ENCODE data around the gene LRRC47. TPM values are rescaled to one million over a fixed set of nuclear protein-coding genes. Genes with fewer than 3 reads are reported as not detected.

LRRC47 gene
- total and polyA plus RNA-seq, 2 of the 13 experiments (the other 11 are each of a cell fraction or from before 2014, with no cell fraction given), result 18.3 to 52.5 TPM

- H4K20me1 ChIP-seq (ENCODE audit: insufficient read depth, low read length), result no peaks in the 10 kb centered on the region
- H3K4me1 ChIP-seq (ENCODE audit: insufficient read depth, low read length), result peaks cover 35% of the 10 kb centered on the region
- H3K9ac ChIP-seq (ENCODE audit: insufficient read depth, low read depth, low read length), result no peak overlapping the region
- DNase-seq (ENCODE audit: low spot score), result no peak
- peak; percentile 15 for ATAC-seq
- H3K4me2 ChIP-seq (ENCODE audit: low read depth, low read length), result peak overlapping the region; percentile 26; the same call in 1 of the 2 replicates
- H3K79me2 ChIP-seq (ENCODE audit: insufficient read depth, low read length), result no peaks in the 10 kb centered on the region
- H2AFZ ChIP-seq (ENCODE audit: low read length), result no peak overlapping the region
- intact Hi-C loops (cut with micrococcal nuclease; ENCODE audit: unreplicated experiment) (no loop called here), in situ Hi-C loops (cut with HindIII; ENCODE audit: extremely low pct_ligation_motif_present, low pct_unique_long_range_greater_than_20kb) (no loop called here)
- FAIRE-seq, result no peak
- ChIA-PET POLR2A (interaction anchor here (0.9 kb wide), 1 partner anchor 40 kb away, joined by 3 read pairs; no protein-coding TSS in a partner anchor), CTCF (ENCODE audit: low intra/inter-chr PET ratio, low total read pairs) (no interaction called here)
- no peak overlapping the region for H3K4me3 ChIP-seq (replicated peaks in 1 of 3; ENCODE audit: insufficient read depth in 1 of 3, low read depth in 2 of 3, low read length in 3 of 3)
- no peaks in the 10 kb centered on the region for H3K9me3 ChIP-seq (ENCODE audit: low read length)
- H3K27ac ChIP-seq (ENCODE audit: extremely low read length, insufficient read depth, low read length), result no peak overlapping the region
- no TSS peak for BruUV-seq (replicated peaks)
- 76% methylated on average over 14 of the region's 25 CpGs for WGBS (ENCODE audit: low lambda C conversion rate)
- H3K27me3 ChIP-seq (ENCODE audit: control insufficient read depth in 1 of 2, insufficient read depth in 2 of 2, low read length in 2 of 2), result no peaks in the 10 kb centered on the region
- H3K36me3 ChIP-seq (replicated peaks in 1 of 2; ENCODE audit: control insufficient read depth in 1 of 2, insufficient read depth in 2 of 2, low read length in 2 of 2), result peaks cover 3 to 13% of the 10 kb centered on the region in 2 experiments; a peak in 4 of 5 replicates
- TF ChIP-seq SIN3A (IDR thresholded peaks at IDR 0.05; ENCODE audit: borderline replicate concordance, low read depth, low read length) (no peak), POLR2A (IDR thresholded peaks at IDR 0.05; ENCODE audit: insufficient read depth in 1 of 2, low read depth in 2 of 2, low read length in 2 of 2) (peak in 1 of 2 experiments; percentile 17; a peak in 1 of 4 replicates), AKAP8 (CRISPR knock-in tag; IDR thresholded peaks at IDR 0.05) (no peak), AGO1 (IDR thresholded peaks at IDR 0.05; ENCODE audit: low read depth, low read length, poor library complexity, severe bottlenecking) (peak; percentile 7), ZNF496 (CRISPR knock-in tag; IDR thresholded peaks at IDR 0.05; ENCODE audit: insufficient replicate concordance) (no peak), MAFF (IDR thresholded peaks at IDR 0.05; ENCODE audit: low read depth, low read length) (no peak), ZKSCAN5 (CRISPR knock-in tag; IDR thresholded peaks at IDR 0.05) (no peak), PITX1 (CRISPR knock-in tag; IDR thresholded peaks at IDR 0.05) (no peak), ZNF720 (CRISPR knock-in tag; IDR thresholded peaks at IDR 0.05) (no peak), ZNF652 (CRISPR knock-in tag; IDR thresholded peaks at IDR 0.05; ENCODE audit: borderline replicate concordance, low read depth) (peak; percentile 88), ZNF296 (CRISPR knock-in tag; conservative IDR thresholded peaks at IDR 0.05) (peak; percentile 67; the same call in 1 of the 2 replicates), ZNF589 (CRISPR knock-in tag; conservative IDR thresholded peaks at IDR 0.05) (no peak), FOSL1 (CRISPR knock-in tag; IDR thresholded peaks at IDR 0.05; ENCODE audit: borderline replicate concordance) (no peak), FOXO1 (CRISPR knock-in tag; IDR thresholded peaks at IDR 0.05) (no peak), HNRNPLL (IDR thresholded peaks at IDR 0.05; ENCODE audit: low read depth, low read length, poor library complexity, severe bottlenecking) (peak; percentile 8), ELF3 (CRISPR knock-in tag; IDR thresholded peaks at IDR 0.05) (no peak), IRF2 (CRISPR knock-in tag; IDR thresholded peaks at IDR 0.05) (no peak), ZNF891 (CRISPR knock-in tag; IDR thresholded peaks at IDR 0.05) (0 out of 2 replicates have a peak, but pooled peaks have one; percentile 33), FOXM1 (CRISPR knock-in tag; IDR thresholded peaks at IDR 0.05) (no peak), HMGXB3 (CRISPR knock-in tag; IDR thresholded peaks at IDR 0.05; ENCODE audit: borderline replicate concordance) (no peak), SPEN (CRISPR knock-in tag; IDR thresholded peaks at IDR 0.05; ENCODE audit: low read depth) (no peak)
Observed at GRCh38 chr1:3731583-3732433, 64.5 kb downstream of the LRRC47 start.
